OCI-LY7 (cell line): ENCODE data around the gene DCAF4. TPM values are rescaled to one million over a fixed set of nuclear protein-coding genes. Genes with fewer than 3 reads are reported as not detected.

Experiments used
- BruUV-seq: library from RNA; stranded (reverse); fragments of 400-500 nt; replicated peaks from 2 replicates; lab custom pipeline; 2021; lab: Mats Ljungman, UMichigan
- CTCF ChIA-PET: fragments of 300-600 bp; sonication (Branson Sonifier 250); formaldehyde crosslinking; loops from one replicate; lab custom pipeline; 2022; ENCODE audit warnings: antibody characterized with exemption; ENCODE audit not compliant: unreplicated experiment; lab: Charles Lee
- POLR2A ChIA-PET: fragments of 300-600 bp; sonication (Branson Sonifier 250); formaldehyde crosslinking; loops from one replicate; lab custom pipeline; 2022; ENCODE audit warnings: antibody characterized with exemption; lab: Charles Lee
- DNase-seq: peaks from one replicate; pipeline ENCODE4 v3.0.0-alpha.2; 2015; ENCODE audit warnings: low spot score
- H2AFZ ChIP-seq: fragments of 200-600 bp; sonication (generic), shearing (Covaris generic); 2 replicates; pipeline ENCODE4 v1.6.1; 2014; ENCODE audit warnings: mild to moderate bottlenecking, antibody characterized with exemption, low read length, moderate library complexity
- H3K27ac ChIP-seq: fragments of 200-600 bp; sonication (generic); 2 replicates; pipeline ENCODE4 v1.5.1; 2014; ENCODE audit warnings: mixed run types, low read depth, mild to moderate bottlenecking, moderate library complexity, low read length, inconsistent platforms; ENCODE audit not compliant: poor library complexity, severe bottlenecking
- H3K36me3 ChIP-seq: fragments of 200-600 bp; sonication (generic); 2 replicates; pipeline ENCODE4 v1.6.1; 2014; ENCODE audit warnings: mild to moderate bottlenecking, antibody characterized with exemption, low read length, moderate library complexity, mixed read lengths; ENCODE audit not compliant: insufficient read depth
- H3K4me1 ChIP-seq: fragments of 200-600 bp; sonication (generic); 2 replicates; pipeline ENCODE4 v1.5.1; 2014; ENCODE audit warnings: mild to moderate bottlenecking, low read length; ENCODE audit not compliant: insufficient read depth, poor library complexity, severe bottlenecking
- H3K4me2 ChIP-seq: fragments of 200-600 bp; sonication (generic); 2 replicates; pipeline ENCODE4 v1.6.1; 2014; ENCODE audit warnings: mild to moderate bottlenecking, low read length
- H3K4me3 ChIP-seq: fragments of 200-600 bp; sonication (generic); 2 replicates; pipeline ENCODE4 v1.5.1; 2014; ENCODE audit warnings: mild to moderate bottlenecking, low read depth, low read length; ENCODE audit not compliant: poor library complexity, severe bottlenecking
- H3K79me2 ChIP-seq: fragments of 200-600 bp; sonication (generic); 2 replicates; pipeline ENCODE4 v1.6.1; 2016; ENCODE audit warnings: low read depth, mild to moderate bottlenecking, low read length, moderate library complexity, mixed read lengths; ENCODE audit not compliant: insufficient read depth
- H3K9me2 ChIP-seq: fragments of 200-600 bp; sonication (generic); 2 replicates; pipeline ENCODE4 v1.6.1; 2016; ENCODE audit warnings: mild to moderate bottlenecking, low read length, mixed read lengths; ENCODE audit not compliant: insufficient read depth
- H3K9me3 ChIP-seq: fragments of 200-600 bp; sonication (generic); 2 replicates; pipeline ENCODE4 v1.6.1; 2014; ENCODE audit warnings: mild to moderate bottlenecking, mixed run types, low read length, mixed read lengths
- H4K20me1 ChIP-seq: fragments of 200-600 bp; sonication (generic); 2 replicates; pipeline ENCODE4 v1.6.1; 2014; ENCODE audit warnings: mild to moderate bottlenecking, antibody characterized with exemption, low read length, moderate library complexity, mixed read lengths; ENCODE audit not compliant: insufficient read depth
- CTCF ChIP-seq: fragments of 200-600 bp; sonication (generic); conservative IDR thresholded peaks from 2 replicates; pipeline ENCODE4 v1.5.1; 2014; ENCODE audit warnings: mild to moderate bottlenecking, antibody characterized with exemption, low read length, moderate library complexity, mixed read lengths
- EZH2phosphoT487 ChIP-seq: fragments of 200-600 bp; sonication (generic); IDR thresholded peaks from 2 replicates; pipeline ENCODE4 v1.6.1; 2018; ENCODE audit warnings: low read depth, borderline replicate concordance, mild to moderate bottlenecking, mixed run types, antibody characterized with exemption, low read length, moderate library complexity, mixed read lengths
- intact Hi-C: fragments of 100-400 bp; cut with micrococcal nuclease; formaldehyde crosslinking; loops from one replicate; pipeline ENCODE4 v1.10.0; 2022; ENCODE audit not compliant: unreplicated experiment
- total RNA-seq, 2 experiments: library from RNA; depleted of rRNA in 1 of 2; stranded (reverse); fragments of >200 nt in 1 of 2; shearing (Covaris generic) in 1 of 2; gene quantifications; 2 replicates each; pipeline ENCODE4 v1.2.3, GENCODE V29; 2014 to 2022

DCAF4 gene
- total RNA-seq, 2 experiments from 2014 or later, result 31.1 to 48.8 TPM

DNA sequence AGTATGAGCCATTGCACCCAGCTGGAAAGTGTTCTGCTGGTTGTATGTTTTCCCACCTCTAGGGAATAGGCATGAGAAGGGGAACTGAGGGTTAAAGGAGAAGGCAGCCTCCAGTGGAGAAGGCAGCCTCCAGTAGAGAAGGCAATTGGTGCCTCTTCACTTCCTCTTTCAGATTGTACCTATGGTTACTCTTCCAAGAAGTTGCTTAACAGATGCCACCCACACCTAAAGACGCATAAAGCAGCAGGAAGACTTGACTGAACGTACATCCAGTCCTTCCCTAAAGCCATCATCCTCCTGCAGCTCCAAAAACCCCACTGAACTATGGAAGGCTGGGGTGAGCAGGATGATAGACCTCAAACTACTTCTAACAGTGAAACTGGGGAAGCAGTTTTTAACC is 45.4 kb upstream of the DCAF4 start:
- TF ChIP-seq CTCF, result no peak
- no peak for TF ChIP-seq EZH2phosphoT487
- no peaks in the 10 kb centered on the region for H4K20me1 ChIP-seq
- no peaks in the 10 kb centered on the region for H3K9me3 ChIP-seq
- intact Hi-C loops, result no loop called here
- BruUV-seq, result no TSS peak
- POLR2A ChIA-PET, result no interaction called here
- H3K4me3 ChIP-seq, result no peak overlapping the region
- DNase-seq, result no peak
- CTCF ChIA-PET, result no interaction called here
- no peaks in the 10 kb centered on the region for H3K9me2 ChIP-seq
- H3K79me2 ChIP-seq, result no peaks in the 10 kb centered on the region
- H3K4me2 ChIP-seq, result no peak overlapping the region
- H2AFZ ChIP-seq, result no peak overlapping the region
- H3K27ac ChIP-seq, result no peak overlapping the region
- no peaks in the 10 kb centered on the region for H3K4me1 ChIP-seq
- H3K36me3 ChIP-seq, result no peaks in the 10 kb centered on the region

DNA sequence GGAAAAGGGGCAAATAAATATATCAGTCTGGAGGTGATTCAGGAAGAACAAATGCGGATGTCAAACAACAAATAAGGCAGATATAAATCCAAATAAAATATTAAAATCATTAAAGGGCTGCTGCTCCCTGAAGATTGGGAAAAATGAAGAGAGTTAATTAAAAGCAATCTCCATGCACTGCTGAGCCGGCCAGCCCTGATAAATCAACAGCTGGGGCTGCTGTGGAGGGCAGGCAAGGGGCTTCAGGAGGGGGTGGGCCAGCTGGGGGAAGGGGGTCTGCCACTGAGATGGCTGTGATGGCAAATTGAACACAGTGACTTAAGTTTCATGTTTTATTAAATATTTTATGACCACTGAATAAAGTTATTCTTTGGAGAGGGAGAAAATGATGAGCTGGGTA is 44.7 kb upstream of the DCAF4 start:
- no peak overlapping the region for H3K4me2 ChIP-seq
- no peak for TF ChIP-seq EZH2phosphoT487
- TF ChIP-seq CTCF, result no peak
- ChIA-PET POLR2A (no interaction called here), CTCF (no interaction called here)
- no peaks in the 10 kb centered on the region for H3K4me1 ChIP-seq
- BruUV-seq, result no TSS peak
- no peaks in the 10 kb centered on the region for H3K79me2 ChIP-seq
- DNase-seq, result no peak
- no peak overlapping the region for H3K4me3 ChIP-seq
- H3K36me3 ChIP-seq, result no peaks in the 10 kb centered on the region
- H2AFZ ChIP-seq, result no peak overlapping the region
- no peaks in the 10 kb centered on the region for H3K9me2 ChIP-seq
- no peak overlapping the region for H3K27ac ChIP-seq
- no peaks in the 10 kb centered on the region for H3K9me3 ChIP-seq
- intact Hi-C loops, result no loop called here
- no peaks in the 10 kb centered on the region for H4K20me1 ChIP-seq

GRCh38 chr14:72882047-72882446 is 44.2 kb upstream of the DCAF4 start:
- Histone ChIP-seq H3K79me2 (no peaks in the 10 kb centered on the region), H3K9me3 (no peaks in the 10 kb centered on the region), H3K4me3 (no peak overlapping the region), H3K4me2 (no peak overlapping the region), H3K27ac (no peak overlapping the region), H2AFZ (no peak overlapping the region), H3K4me1 (no peaks in the 10 kb centered on the region), H3K9me2 (no peaks in the 10 kb centered on the region), H4K20me1 (no peaks in the 10 kb centered on the region), H3K36me3 (no peaks in the 10 kb centered on the region)
- POLR2A ChIA-PET, result no interaction called here
- intact Hi-C loops, result no loop called here
- CTCF ChIA-PET, result no interaction called here
- DNase-seq, result no peak
- no TSS peak for BruUV-seq
- no peak for TF ChIP-seq EZH2phosphoT487
- no peak for TF ChIP-seq CTCF
